ENCODE data around the gene CENPK.

GRCh38 chr5:65481635-65482295 lies 81.2 kb downstream of the CENPK start, which contains the start of gene ADAMTS6:
- TF ChIP-seq EZH2 (IDR thresholded peaks at IDR 0.05; ENCODE audit: insufficient read depth, poor library complexity, severe bottlenecking): no peak
- no peak for TF ChIP-seq EZH2phosphoT487 (IDR thresholded peaks at IDR 0.05; ENCODE audit: insufficient read depth, low read depth)
